ENCODE results near the gene LILRA6. TPM values are rescaled to one million over a fixed set of nuclear protein-coding genes. Genes with fewer than 3 reads are reported as not detected.
"Not testable (repeated sequence)": the region's sequence is repeated elsewhere in the genome, so short reads cannot be mapped to it uniquely, and the experiment has no call there.

Gene LILRA6
- total RNA-seq, 1 donor from 2014 or later: not detected

- Mint-ChIP-seq H3K9me3 (no peaks in the 10 kb centered on the region), H3K27me3 (ENCODE audit: low read depth) (peaks cover 1% of the 10 kb centered on the region), H3K27ac (no peak overlapping the region), H3K4me3 (ENCODE audit: low read depth) (no peak overlapping the region), H3K36me3 (ENCODE audit: low read depth) (no peaks in the 10 kb centered on the region), H3K4me1 (ENCODE audit: low read depth) (no peaks in the 10 kb centered on the region)
- DNase-seq (ENCODE audit: low spot score): no peak
- intact Hi-C loops (cut with micrococcal nuclease): no loop called here
Measured at GRCh38 chr19:54256250-54257115, 13.9 kb upstream of the LILRA6 start.

- Mint-ChIP-seq H3K27me3 (ENCODE audit: low read depth) (peaks cover 4% of the 10 kb centered on the region), H3K4me3 (ENCODE audit: low read depth) (no peak overlapping the region), H3K4me1 (ENCODE audit: low read depth) (no peaks in the 10 kb centered on the region), H3K9me3 (no peaks in the 10 kb centered on the region), H3K36me3 (ENCODE audit: low read depth) (no peaks in the 10 kb centered on the region), H3K27ac (no peak overlapping the region)
- intact Hi-C loops (cut with micrococcal nuclease): no loop called here
- DNase-seq (ENCODE audit: low spot score): no peak
Measured at GRCh38 chr19:54255105-54255775, 12.7 kb upstream of the LILRA6 start.

GRCh38 chr19:54254195-54254906, 11.8 kb upstream of the LILRA6 start:
- Mint-ChIP-seq H3K4me1 (ENCODE audit: low read depth) (no peaks in the 10 kb centered on the region), H3K9me3 (no peaks in the 10 kb centered on the region), H3K4me3 (ENCODE audit: low read depth) (no peak overlapping the region), H3K27me3 (ENCODE audit: low read depth) (peaks cover 10% of the 10 kb centered on the region), H3K27ac (no peak overlapping the region), H3K36me3 (ENCODE audit: low read depth) (no peaks in the 10 kb centered on the region)
- intact Hi-C loops (cut with micrococcal nuclease): no loop called here
- DNase-seq (ENCODE audit: low spot score): no peak

GRCh38 chr19:54253331-54254194, 11.0 kb upstream of the LILRA6 start:
- H3K4me1 Mint-ChIP-seq (ENCODE audit: low read depth): no peaks in the 10 kb centered on the region
- no peak overlapping the region for H3K27ac Mint-ChIP-seq
- H3K27me3 Mint-ChIP-seq (ENCODE audit: low read depth): peaks cover 9% of the 10 kb centered on the region
- no peak overlapping the region for H3K4me3 Mint-ChIP-seq (ENCODE audit: low read depth)
- H3K36me3 Mint-ChIP-seq (ENCODE audit: low read depth): no peaks in the 10 kb centered on the region
- no peaks in the 10 kb centered on the region for H3K9me3 Mint-ChIP-seq
- no peak for DNase-seq (ENCODE audit: low spot score)
- intact Hi-C loops (cut with micrococcal nuclease): no loop called here

- intact Hi-C loops (cut with micrococcal nuclease): no loop called here
- Mint-ChIP-seq H3K36me3 (ENCODE audit: low read depth) (no peaks in the 10 kb centered on the region), H3K9me3 (no peaks in the 10 kb centered on the region), H3K27ac (no peak overlapping the region), H3K27me3 (ENCODE audit: low read depth) (peaks cover 9% of the 10 kb centered on the region), H3K4me1 (ENCODE audit: low read depth) (peaks cover 5% of the 10 kb centered on the region), H3K4me3 (ENCODE audit: low read depth) (no peak overlapping the region)
- DNase-seq (ENCODE audit: low spot score): no peak
Measured at GRCh38 chr19:54252845-54253244, 10.3 kb upstream of the LILRA6 start.

- peaks cover 9% of the 10 kb centered on the region for H3K27me3 Mint-ChIP-seq (ENCODE audit: low read depth)
- H3K4me3 Mint-ChIP-seq (ENCODE audit: low read depth): no peak overlapping the region
- intact Hi-C loops (cut with micrococcal nuclease): no loop called here
- no peak overlapping the region for H3K27ac Mint-ChIP-seq
- DNase-seq (ENCODE audit: low spot score): no peak
- no peaks in the 10 kb centered on the region for H3K9me3 Mint-ChIP-seq
- no peaks in the 10 kb centered on the region for H3K36me3 Mint-ChIP-seq (ENCODE audit: low read depth)
- peaks cover 9% of the 10 kb centered on the region for H3K4me1 Mint-ChIP-seq (ENCODE audit: low read depth)
Measured at GRCh38 chr19:54252243-54252642, 9.7 kb upstream of the LILRA6 start.

GRCh38 chr19:54248016-54248601, 5.5 kb upstream of the LILRA6 start:
- Mint-ChIP-seq H3K9me3 (no peaks in the 10 kb centered on the region), H3K4me3 (ENCODE audit: low read depth) (no peak overlapping the region), H3K4me1 (ENCODE audit: low read depth) (peaks cover 12% of the 10 kb centered on the region), H3K36me3 (ENCODE audit: low read depth) (no peaks in the 10 kb centered on the region), H3K27ac (no peak overlapping the region), H3K27me3 (ENCODE audit: low read depth) (peaks cover 9% of the 10 kb centered on the region)
- intact Hi-C loops (cut with micrococcal nuclease): loop anchor here (5.0 kb wide), 1 partner anchor 36 kb away; no protein-coding TSS in a partner anchor
- DNase-seq (ENCODE audit: low spot score): no peak

GRCh38 chr19:54247106-54247930, 4.7 kb upstream of the LILRA6 start:
- Mint-ChIP-seq H3K4me1 (ENCODE audit: low read depth) (peaks cover 12% of the 10 kb centered on the region), H3K36me3 (ENCODE audit: low read depth) (no peaks in the 10 kb centered on the region), H3K27me3 (ENCODE audit: low read depth) (peaks cover 9% of the 10 kb centered on the region), H3K27ac (no peak overlapping the region), H3K4me3 (ENCODE audit: low read depth) (no peak overlapping the region), H3K9me3 (no peaks in the 10 kb centered on the region)
- DNase-seq (ENCODE audit: low spot score): no peak
- intact Hi-C loops (cut with micrococcal nuclease): loop anchor here (5.0 kb wide), 1 partner anchor 35 kb away; no protein-coding TSS in a partner anchor

- intact Hi-C loops (cut with micrococcal nuclease): loop anchor here (5.0 kb wide), 1 partner anchor 34 kb away; no protein-coding TSS in a partner anchor
- H3K27me3 Mint-ChIP-seq (ENCODE audit: low read depth): peaks cover 9% of the 10 kb centered on the region
- H3K4me3 Mint-ChIP-seq (ENCODE audit: low read depth): no peak overlapping the region
- H3K36me3 Mint-ChIP-seq (ENCODE audit: low read depth): no peaks in the 10 kb centered on the region
- no peak for DNase-seq (ENCODE audit: low spot score)
- no peaks in the 10 kb centered on the region for H3K9me3 Mint-ChIP-seq
- no peak overlapping the region for H3K27ac Mint-ChIP-seq
- H3K4me1 Mint-ChIP-seq (ENCODE audit: low read depth): peaks cover 12% of the 10 kb centered on the region
Measured at GRCh38 chr19:54245936-54246335, 3.3 kb upstream of the LILRA6 start.

GRCh38 chr19:54243809-54244208, 1.2 kb upstream of the LILRA6 start:
- H3K4me3 Mint-ChIP-seq (ENCODE audit: low read depth); intact Hi-C loops (cut with micrococcal nuclease); H3K9me3 Mint-ChIP-seq; H3K27me3 Mint-ChIP-seq (ENCODE audit: low read depth); H3K36me3 Mint-ChIP-seq (ENCODE audit: low read depth); DNase-seq (ENCODE audit: low spot score); H3K27ac Mint-ChIP-seq: not testable (repeated sequence)
- H3K4me1 Mint-ChIP-seq (ENCODE audit: low read depth): peaks cover 12% of the 10 kb centered on the region

- peaks cover 14% of the 10 kb centered on the region for H3K27me3 Mint-ChIP-seq (ENCODE audit: low read depth)
- H3K36me3 Mint-ChIP-seq (ENCODE audit: low read depth); H3K27ac Mint-ChIP-seq; DNase-seq (ENCODE audit: low spot score); H3K4me3 Mint-ChIP-seq (ENCODE audit: low read depth); intact Hi-C loops (cut with micrococcal nuclease); H3K9me3 Mint-ChIP-seq; H3K4me1 Mint-ChIP-seq (ENCODE audit: low read depth): not testable (repeated sequence)
Measured at GRCh38 chr19:54242234-54242633, 356 bp downstream of the LILRA6 start.

Data from activated T-helper 2 cell treated with anti-CD3 and anti-CD28 coated beads, Interferon-gamma antibody, Interleukin-2, Interleukin-4, amounts not matched to agents 10 μg/mL and 5 μg/mL and 100 μg/mL, durations not matched to agents 14 hours and 24 hours and 36 hours (primary cell).